GM18505 (cell line): ENCODE data around the gene PEX11B.

ENCODE experiments used
- ATAC-seq: cut with Tn5 transposase; IDR thresholded peaks from one replicate; pipeline ENCODE4 v1.9.1; 2021; ENCODE audit not compliant: unreplicated experiment
- POLR2A ChIP-seq: IDR thresholded peaks from 4 replicates; pipeline ENCODE4 v1.6.1; 2011; ENCODE audit warnings: borderline replicate concordance; ENCODE audit not compliant: insufficient read depth, insufficient read length; ENCODE audit errors: extremely low read depth

Gene PEX11B

GRCh38 chr1:145916745-145917144, 1.8 kb downstream of the PEX11B start:
- ATAC-seq: no peak
- TF ChIP-seq POLR2A: no peak

- no peak for TF ChIP-seq POLR2A
- no peak for ATAC-seq
Measured at GRCh38 chr1:145912128-145912641, 6.3 kb downstream of the PEX11B start.

- no peak for TF ChIP-seq POLR2A
- ATAC-seq: no peak
Measured at GRCh38 chr1:145908653-145909052, 9.9 kb downstream of the PEX11B start.

- no peak for TF ChIP-seq POLR2A
- no peak for ATAC-seq
Measured at GRCh38 chr1:145906954-145907753, 11.4 kb downstream of the PEX11B start.

GRCh38 chr1:145901312-145902021, 17.1 kb downstream of the PEX11B start:
- no peak for TF ChIP-seq POLR2A
- no peak for ATAC-seq

GRCh38 chr1:145898756-145899155, 19.8 kb downstream of the PEX11B start:
- no peak for ATAC-seq
- TF ChIP-seq POLR2A: no peak

- ATAC-seq: no peak
- TF ChIP-seq POLR2A: no peak
Measured at GRCh38 chr1:145897969-145898368, 20.5 kb downstream of the PEX11B start.

GRCh38 chr1:145895471-145895870, 23.0 kb downstream of the PEX11B start:
- TF ChIP-seq POLR2A: no peak
- no peak for ATAC-seq

GRCh38 chr1:145893306-145894055, 25.0 kb downstream of the PEX11B start:
- no peak for ATAC-seq
- TF ChIP-seq POLR2A: no peak

GRCh38 chr1:145892486-145893087, 25.9 kb downstream of the PEX11B start:
- no peak for ATAC-seq
- no peak for TF ChIP-seq POLR2A

GRCh38 chr1:145891587-145892485, 26.7 kb downstream of the PEX11B start:
- no peak for TF ChIP-seq POLR2A
- ATAC-seq: no peak

GRCh38 chr1:145891143-145891542, 27.4 kb downstream of the PEX11B start:
- no peak for ATAC-seq
- no peak for TF ChIP-seq POLR2A
